Endothelial cell (in vitro differentiated cells): ENCODE results near the gene SLC27A6. TPM values are rescaled to one million over a fixed set of nuclear protein-coding genes. Genes with fewer than 3 reads are reported as not detected.

ENCODE experiments used
- DNase-seq: peaks from one replicate; pipeline ENCODE4 v3.0.0; 2021; ENCODE audit warnings: low spot score
- H3K27ac Mint-ChIP-seq: one replicate; pipeline ENCODE4 v1.8.0; 2021; ENCODE audit warnings: mixed read lengths, inconsistent platforms; ENCODE audit not compliant: unreplicated experiment
- H3K27me3 Mint-ChIP-seq: one replicate; pipeline ENCODE4 v1.8.0; 2021; ENCODE audit warnings: mild to moderate bottlenecking, moderate library complexity, mixed read lengths, inconsistent platforms; ENCODE audit not compliant: unreplicated experiment
- H3K36me3 Mint-ChIP-seq: one replicate; pipeline ENCODE4 v1.8.0; 2021; ENCODE audit warnings: mild to moderate bottlenecking, low read depth, mixed read lengths, inconsistent platforms; ENCODE audit not compliant: unreplicated experiment
- H3K4me1 Mint-ChIP-seq: one replicate; pipeline ENCODE4 v1.8.0; 2021; ENCODE audit warnings: mild to moderate bottlenecking, mixed read lengths, inconsistent platforms; ENCODE audit not compliant: unreplicated experiment
- H3K4me3 Mint-ChIP-seq: one replicate; pipeline ENCODE4 v1.8.0; 2021; ENCODE audit warnings: mild to moderate bottlenecking, mixed read lengths, inconsistent platforms; ENCODE audit not compliant: unreplicated experiment
- H3K9me3 Mint-ChIP-seq: one replicate; pipeline ENCODE4 v1.8.0; 2021; ENCODE audit warnings: mixed read lengths, inconsistent platforms; ENCODE audit not compliant: unreplicated experiment
- total RNA-seq: library from RNA; stranded (reverse); fragmentation: NEBNext Ultra II Directional; extraction: Animal tissue kit (Norgen Biotek cat#: 25700); gene quantifications from one replicate; pipeline ENCODE4 v1.2.1, GENCODE V29; 2021; ENCODE audit not compliant: unreplicated experiment
- TF ChIP-seq, protein P1 (sequence below): fragments of 200-600 bp; sonication (generic); IDR thresholded peaks from one replicate; pipeline ENCODE4 v1.5.0; 2021; ENCODE audit warnings: antibody characterized with exemption; ENCODE audit not compliant: unreplicated experiment

SLC27A6 gene
- total RNA-seq, 1 donor from 2014 or later, result 0.28 TPM

DNA sequence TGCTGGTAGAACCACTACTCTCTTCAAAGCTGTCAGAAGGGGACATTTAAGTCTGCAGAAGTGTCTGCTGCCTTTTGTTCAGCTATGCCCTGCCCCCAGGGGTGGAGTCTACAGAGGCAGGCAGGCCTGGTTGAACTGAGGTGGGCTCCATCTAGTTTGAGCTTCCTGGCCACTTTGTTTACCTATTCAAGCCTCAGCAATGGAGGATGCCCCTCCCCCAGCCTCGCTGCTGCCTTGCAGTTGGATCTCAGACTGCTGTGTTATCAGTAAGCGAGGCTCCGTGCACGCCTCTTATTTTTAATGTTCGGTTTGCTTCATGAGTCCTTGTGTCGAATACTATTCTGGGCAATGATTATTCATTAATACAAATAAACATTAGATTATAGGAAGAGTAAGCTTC lies 3.1 kb upstream of the SLC27A6 start:
- Mint-ChIP-seq H3K9me3 (no peaks in the 10 kb centered on the region), H3K36me3 (no peaks in the 10 kb centered on the region), H3K4me1 (no peaks in the 10 kb centered on the region), H3K27ac (no peak overlapping the region), H3K4me3 (no peak overlapping the region), H3K27me3 (peaks cover 5% of the 10 kb centered on the region)
- TF ChIP-seq, protein P1, sequence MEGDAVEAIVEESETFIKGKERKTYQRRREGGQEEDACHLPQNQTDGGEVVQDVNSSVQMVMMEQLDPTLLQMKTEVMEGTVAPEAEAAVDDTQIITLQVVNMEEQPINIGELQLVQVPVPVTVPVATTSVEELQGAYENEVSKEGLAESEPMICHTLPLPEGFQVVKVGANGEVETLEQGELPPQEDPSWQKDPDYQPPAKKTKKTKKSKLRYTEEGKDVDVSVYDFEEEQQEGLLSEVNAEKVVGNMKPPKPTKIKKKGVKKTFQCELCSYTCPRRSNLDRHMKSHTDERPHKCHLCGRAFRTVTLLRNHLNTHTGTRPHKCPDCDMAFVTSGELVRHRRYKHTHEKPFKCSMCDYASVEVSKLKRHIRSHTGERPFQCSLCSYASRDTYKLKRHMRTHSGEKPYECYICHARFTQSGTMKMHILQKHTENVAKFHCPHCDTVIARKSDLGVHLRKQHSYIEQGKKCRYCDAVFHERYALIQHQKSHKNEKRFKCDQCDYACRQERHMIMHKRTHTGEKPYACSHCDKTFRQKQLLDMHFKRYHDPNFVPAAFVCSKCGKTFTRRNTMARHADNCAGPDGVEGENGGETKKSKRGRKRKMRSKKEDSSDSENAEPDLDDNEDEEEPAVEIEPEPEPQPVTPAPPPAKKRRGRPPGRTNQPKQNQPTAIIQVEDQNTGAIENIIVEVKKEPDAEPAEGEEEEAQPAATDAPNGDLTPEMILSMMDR, result no peak
- DNase-seq, result no peak

DNA sequence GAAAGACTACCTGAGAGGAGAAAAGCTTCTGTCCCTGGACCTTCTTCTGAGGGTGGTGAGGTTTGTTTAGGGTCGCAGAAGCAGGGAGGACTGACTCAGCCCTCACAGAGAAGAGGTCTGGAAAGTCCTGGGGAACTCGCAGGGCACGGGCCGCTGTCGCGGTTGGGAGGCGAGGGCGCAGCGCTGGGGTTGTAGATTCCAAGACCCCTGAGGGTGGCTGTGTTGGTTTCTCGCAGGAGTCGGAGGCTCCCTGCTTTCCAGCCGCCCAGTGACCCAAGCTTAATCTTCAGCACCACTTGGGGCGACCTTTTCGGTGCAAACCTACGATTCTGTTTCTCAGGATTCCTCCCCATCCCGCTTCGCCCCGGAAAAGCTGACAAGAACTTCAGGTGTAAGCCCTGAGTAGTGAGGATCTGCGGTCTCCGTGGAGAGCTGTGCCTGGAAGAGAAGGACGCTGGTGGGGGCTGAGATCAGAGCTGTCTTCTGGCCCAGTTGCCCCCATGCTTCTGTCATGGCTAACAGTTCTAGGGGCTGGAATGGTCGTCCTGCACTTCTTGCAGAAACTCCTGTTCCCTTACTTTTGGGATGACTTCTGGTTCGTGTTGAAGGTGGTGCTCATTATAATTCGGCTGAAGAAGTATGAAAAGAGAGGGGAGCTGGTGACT lies 482 bp downstream of the SLC27A6 start:
- Mint-ChIP-seq H3K4me1 (no peaks in the 10 kb centered on the region), H3K27ac (no peak overlapping the region), H3K36me3 (no peaks in the 10 kb centered on the region), H3K9me3 (no peaks in the 10 kb centered on the region), H3K27me3 (no peaks in the 10 kb centered on the region), H3K4me3 (peak overlapping the region; percentile 82)
- TF ChIP-seq, protein P1, result no peak
- DNase-seq, result peak; percentile 5

DNA sequence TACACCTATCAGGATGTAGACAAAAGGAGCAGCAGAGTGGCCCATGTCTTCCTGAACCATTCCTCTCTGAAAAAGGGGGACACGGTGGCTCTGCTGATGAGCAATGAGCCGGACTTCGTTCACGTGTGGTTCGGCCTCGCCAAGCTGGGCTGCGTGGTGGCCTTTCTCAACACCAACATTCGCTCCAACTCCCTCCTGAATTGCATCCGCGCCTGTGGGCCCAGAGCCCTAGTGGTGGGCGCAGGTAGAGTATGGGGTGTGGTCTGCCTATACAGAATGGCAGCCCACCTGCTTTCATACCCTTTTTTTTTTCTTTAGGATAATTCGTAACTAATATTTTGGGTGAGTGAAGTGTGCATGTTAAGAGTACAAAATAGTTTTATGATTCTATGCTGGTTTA lies 1.1 kb downstream of the SLC27A6 start:
- H3K9me3 Mint-ChIP-seq, result no peaks in the 10 kb centered on the region
- no peaks in the 10 kb centered on the region for H3K4me1 Mint-ChIP-seq
- no peak for DNase-seq
- no peaks in the 10 kb centered on the region for H3K27me3 Mint-ChIP-seq
- no peaks in the 10 kb centered on the region for H3K36me3 Mint-ChIP-seq
- H3K4me3 Mint-ChIP-seq, result peak overlapping the region; percentile 82
- no peak overlapping the region for H3K27ac Mint-ChIP-seq
- TF ChIP-seq, protein P1, result no peak

DNA sequence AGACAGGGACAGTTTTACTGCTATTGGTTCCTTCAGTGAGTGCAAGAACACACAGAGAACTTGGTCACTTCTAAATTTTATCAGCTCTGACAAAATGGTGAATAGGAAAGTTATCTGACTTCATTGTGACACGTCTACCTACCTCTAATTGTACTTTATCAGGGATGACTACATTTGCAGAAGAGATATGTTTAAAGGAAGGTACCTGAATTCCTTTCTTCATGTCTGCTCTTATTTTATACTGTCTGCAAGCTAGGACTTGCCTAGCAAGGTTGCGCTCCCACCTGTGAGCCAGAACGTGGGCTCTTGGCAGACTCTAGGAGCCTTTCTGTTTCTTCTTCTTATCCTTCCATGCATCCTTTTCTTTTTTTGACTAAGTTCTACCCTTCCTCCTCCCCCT lies 1.6 kb downstream of the SLC27A6 start:
- Mint-ChIP-seq H3K4me3 (no peak overlapping the region), H3K27me3 (no peaks in the 10 kb centered on the region), H3K9me3 (no peaks in the 10 kb centered on the region), H3K4me1 (no peaks in the 10 kb centered on the region), H3K27ac (no peak overlapping the region), H3K36me3 (no peaks in the 10 kb centered on the region)
- DNase-seq, result no peak
- TF ChIP-seq, protein P1, result no peak

DNA sequence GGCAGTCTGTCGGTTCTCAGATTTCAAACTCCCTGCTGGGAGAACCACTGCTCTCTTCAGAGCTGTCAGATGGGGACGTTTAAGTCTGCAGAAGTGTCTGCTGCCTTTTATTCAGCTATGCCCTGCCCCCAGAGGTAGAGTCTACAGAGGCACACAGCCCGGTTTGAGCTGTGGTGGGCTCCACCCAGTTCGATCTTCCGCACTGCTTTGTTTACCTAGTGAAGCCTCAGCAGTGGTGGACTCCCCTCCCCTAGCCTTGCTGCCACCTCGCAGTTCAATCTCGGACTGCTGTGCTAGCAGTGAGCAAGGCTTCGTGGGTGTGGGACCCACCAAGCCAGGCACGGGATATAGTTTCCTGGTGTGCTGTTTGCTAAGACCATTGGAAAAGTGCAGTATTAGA lies 8.0 kb downstream of the SLC27A6 start:
- DNase-seq, result no peak
- Mint-ChIP-seq H3K27me3 (no peaks in the 10 kb centered on the region), H3K36me3 (no peaks in the 10 kb centered on the region), H3K4me1 (no peaks in the 10 kb centered on the region), H3K27ac (no peak overlapping the region), H3K4me3 (no peak overlapping the region), H3K9me3 (no peaks in the 10 kb centered on the region)
- TF ChIP-seq, protein P1, result no peak
